GM19035 (cell line): ENCODE results near the gene PPP6R1.
"Not testable (repeated sequence)": the region's sequence is repeated elsewhere in the genome, so short reads cannot be mapped to it uniquely, and the experiment has no call there.

Experiments
- ATAC-seq: cut with Tn5 transposase; IDR thresholded peaks from one replicate; pipeline ENCODE4 v1.9.1; 2021; ENCODE audit not compliant: unreplicated experiment

PPP6R1 gene

DNA sequence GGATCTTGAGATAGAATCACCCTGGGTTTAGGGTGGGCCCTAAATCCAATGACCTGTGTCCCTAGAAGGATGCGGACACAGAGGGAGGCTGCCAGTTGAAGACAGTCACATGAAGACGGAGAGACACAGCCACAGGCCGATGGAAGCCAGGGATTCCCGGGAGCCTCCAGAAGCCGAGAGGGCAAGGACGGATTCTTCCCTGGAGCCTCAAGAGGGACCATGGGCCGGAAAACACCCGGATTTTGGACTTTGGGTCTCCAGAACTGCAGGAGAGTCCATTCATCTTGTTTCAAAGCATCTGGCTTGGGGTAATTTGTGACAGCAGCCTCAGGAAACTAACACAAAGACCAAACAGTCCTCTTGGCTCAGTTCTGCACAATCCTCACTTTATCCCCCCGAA is 32.5 kb downstream of the PPP6R1 start:
- ATAC-seq, result no peak

DNA sequence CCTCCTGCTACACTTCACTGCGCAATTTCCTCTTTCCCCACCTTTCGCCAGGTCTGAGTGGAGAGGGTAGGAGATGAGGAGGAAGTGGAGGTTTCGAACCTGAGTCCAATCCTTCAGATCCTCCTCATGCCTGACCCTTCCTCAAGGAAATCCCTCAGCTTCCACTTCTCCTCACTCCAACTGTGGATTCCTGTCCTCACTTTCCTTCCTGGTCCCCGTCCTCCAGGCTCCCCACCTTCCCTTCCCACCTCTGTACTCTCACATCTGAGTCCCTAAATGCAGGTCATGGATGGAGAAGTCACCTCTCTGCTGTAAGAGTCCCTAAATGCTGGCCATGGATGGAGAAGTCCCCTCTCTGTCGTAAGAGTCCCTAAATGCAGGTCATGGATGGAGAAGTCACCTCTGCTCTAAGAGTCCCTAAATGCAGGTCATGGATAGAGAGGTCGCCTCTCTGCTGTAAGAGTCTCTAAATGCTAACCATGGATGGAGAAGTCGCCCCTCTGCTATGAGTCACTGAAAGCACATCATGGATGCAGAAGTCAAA is 33.3 kb downstream of the PPP6R1 start:
- ATAC-seq, result no peak

DNA sequence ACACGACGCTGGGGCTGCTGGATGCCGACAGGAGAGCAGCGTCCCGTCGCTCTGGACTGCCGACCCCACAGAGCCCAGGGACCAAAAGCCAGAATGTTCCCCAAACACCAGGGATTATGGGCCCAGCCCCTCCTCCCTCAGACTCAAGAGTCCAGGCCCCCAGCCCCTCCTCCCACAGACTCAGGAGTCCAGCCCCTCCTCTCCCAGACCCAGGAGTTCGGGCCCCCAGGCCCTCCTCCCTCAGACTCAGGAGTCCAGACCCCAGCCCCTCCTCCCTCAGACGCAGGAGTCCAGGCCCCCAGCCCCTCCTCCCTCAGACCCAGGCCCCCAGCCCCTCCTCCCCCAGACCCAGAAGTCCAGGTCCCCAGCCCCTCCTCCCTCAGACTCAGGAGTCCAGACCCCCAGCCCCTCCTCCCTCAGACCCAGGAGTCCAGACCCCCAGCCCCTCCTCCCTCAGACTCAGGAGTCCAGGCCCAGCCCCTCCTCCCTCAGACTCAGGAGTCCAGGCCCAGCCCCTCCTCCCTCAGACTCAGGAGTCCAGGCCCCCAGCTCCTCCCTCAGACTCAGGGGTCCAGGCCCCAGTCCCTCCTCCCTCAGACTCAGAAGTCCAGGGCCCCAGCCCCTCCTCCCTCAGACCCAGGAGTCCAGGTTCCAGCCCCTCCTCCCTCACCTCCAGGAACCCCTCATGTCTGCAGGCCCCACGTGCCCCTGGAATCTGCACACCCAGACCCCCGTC is 34.0 kb downstream of the PPP6R1 start:
- ATAC-seq, result not testable (repeated sequence)

DNA sequence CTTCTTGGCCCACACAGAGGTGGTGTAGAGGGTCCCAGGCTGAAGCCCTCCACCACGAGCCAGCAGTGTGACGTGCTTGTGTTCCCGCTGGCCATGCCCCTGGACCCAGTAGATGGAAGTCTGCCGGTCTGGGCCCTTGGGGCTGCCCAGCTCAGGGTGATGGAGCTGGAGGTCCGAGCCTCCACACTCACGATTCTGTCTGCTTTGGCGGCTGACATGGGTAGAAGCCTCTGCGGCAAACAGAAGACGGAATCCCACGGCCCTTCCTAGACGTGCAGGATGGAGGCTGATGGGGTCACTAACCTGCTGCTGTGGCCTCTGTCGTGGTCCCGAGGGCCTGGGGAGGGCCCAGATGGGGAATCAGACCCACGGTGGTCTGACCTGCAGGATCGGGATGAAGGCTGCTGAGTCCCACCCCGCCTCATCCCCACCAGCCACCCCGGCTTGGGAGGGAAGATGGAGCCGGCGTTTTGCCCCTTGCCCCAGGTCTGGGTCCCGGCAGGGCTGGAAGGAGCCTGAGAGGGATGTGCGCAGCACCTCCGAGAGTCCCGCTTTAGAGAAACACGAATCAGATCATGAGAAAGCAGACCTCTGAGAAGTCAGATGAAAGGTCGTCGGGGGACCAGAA is 34.7 kb downstream of the PPP6R1 start:
- ATAC-seq, result no peak

DNA sequence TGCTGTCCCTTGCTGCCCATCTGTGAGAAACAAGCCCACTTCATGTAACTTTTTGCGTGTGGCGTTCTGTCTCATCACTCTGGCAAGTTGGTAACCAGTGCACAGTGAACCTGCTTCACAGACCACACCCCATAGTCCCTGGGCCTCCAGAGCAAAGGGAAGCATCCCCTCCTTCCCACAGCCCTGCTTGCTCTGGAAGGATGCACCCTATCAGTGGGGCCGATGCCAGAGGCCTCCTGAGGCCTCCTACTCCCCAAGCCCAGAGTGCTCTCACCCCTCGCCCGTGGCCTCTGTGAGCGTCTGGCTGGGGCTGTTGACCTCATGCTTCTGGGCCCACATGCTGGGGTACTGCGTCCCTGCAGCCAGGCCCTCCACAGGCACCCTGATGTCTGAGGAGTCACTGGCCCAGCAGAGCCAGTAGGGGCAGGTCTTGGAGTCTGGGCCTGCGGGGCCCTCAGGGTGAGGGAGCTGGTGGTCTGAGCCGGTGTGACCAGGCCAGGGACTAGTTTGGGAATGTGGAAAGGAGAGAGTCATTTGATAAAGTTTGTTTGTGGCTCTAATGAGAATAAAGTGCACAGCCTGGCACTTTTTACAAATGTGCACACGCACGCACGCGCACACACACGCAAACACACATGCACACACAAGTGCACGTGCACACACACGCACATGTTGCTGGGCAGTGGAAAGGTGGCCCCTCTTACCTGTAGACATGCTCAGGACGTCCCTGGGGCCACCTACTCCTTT is 35.4 kb downstream of the PPP6R1 start:
- no peak for ATAC-seq

DNA sequence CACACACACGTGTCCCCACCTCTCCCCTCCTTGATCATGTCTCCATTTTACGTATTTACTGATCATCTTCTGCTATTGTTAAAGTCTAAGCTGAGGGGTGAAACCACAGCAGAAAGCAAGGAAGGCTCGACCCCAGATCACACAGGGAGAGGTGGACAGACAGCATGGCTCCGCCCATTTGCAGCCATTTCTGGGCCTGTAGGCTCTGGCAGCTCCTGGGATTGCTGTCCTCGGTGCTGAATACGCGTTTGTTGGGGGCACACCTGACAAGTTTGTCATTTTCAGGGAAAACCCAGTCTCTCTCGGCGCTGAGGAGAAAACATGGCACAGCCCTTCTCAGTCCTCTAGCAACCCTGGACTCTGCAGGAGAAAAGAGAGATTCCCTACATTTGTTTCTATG is 38.3 kb downstream of the PPP6R1 start:
- no peak for ATAC-seq

DNA sequence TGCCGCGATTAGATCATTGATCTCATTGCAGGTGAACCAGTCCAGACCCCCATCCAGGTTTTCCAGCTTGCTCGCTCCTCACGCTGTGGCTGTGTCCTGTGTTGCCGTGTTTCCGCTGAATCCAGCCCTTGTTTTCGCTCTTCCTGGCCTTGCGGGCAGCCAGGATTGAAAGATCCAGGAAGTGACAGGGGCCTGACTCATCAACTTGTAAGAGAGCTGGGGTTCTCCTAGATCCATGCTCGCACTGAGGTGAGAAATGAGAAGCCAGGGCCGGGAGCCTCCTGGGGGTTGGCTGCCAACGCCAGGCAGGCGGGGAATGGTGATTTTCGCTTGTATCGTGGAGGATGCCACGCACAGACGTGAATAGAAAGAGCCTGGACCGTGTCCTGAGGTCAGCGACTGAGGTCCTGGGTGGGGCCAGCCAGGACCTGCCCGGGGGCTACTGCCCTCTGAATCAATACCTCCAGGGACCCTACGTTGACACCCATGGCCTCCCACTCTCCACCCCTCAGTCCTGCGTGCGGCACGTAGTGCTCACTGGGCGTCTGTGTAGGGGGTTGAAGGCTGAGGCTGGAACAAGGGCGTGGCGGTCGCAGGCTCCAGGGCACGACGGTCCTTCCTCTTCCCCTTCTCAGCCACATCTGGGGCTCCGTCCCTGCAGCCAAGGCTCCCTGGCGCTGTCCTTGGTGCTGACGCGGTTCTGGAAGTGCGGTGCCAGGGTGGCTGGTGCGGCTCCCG is 42.2 kb downstream of the PPP6R1 start:
- ATAC-seq, result no peak

DNA sequence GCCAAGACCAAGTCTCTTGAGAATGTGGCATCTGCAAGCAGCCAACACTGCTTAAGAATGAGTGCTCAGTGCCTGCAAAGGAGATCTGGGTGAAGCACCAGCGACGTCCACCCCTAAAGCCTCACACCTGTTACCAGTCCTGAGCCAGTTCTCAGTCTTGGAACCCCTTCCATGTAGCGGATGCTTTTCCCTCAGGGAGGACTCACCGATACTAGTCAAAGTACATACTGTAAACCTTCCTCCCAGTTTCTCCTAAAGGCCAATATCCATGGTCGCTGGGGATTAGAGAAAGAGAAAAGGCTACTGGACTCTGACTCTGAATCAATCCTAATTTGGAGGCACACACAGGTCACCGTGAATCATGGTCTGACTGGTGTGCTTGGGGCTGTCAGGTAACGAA is 45.3 kb downstream of the PPP6R1 start:
- no peak for ATAC-seq

DNA sequence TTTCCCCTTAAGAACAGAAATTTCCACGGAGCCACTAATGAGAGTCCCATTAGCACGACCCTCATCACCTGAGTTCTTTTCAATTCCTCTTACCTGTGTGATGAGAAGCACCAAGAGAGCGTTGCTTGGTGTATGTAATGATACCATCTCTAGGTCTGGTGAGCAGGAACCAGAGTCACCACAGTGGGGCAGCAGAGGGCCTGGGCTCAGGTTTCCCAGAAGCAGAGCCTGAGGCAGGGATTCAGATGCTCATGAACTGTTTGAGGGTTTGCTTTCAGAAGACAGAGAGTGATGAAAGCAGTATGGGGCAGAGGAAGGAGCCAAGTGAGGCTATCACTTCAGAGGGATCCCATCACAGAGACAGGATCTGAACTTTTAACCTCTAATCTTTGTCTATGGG is 46.4 kb downstream of the PPP6R1 start:
- ATAC-seq, result no peak

DNA sequence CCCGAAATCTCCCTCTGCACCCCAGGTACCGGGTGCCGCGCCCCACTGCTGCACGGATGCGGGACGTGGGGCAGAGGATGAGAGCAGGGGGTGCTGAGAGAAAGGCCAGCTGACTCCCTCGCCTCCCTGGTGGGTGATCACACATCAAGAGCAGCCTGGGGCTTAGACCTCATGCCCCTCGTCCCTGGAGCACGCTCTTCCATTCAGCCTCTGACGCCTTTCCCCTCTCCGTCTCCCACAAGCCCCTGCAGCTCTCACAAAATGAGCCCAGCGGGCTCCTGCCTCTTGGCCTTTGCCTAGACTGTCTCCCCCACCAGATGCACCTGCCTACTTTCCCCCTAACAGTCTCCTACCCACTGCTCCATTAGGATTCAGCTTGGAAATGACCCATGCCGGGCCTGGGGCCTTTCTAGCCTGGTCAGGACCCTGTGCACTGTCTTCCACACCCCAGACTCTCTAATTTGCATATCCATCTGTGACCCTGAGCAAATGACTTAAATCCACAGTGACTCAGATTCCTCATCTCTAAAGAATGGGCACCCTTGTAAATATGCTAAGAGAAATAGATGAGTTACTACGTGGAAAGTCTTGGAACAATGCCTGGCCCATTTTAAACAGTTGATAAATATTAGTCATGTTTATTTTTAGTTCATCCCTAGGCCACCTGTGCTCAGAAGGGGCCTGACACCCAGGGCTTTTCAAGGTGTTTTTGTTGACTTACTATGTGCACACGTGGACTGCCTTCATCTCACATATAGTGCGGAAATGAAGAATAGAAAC is 48.9 kb downstream of the PPP6R1 start:
- ATAC-seq, result no peak

DNA sequence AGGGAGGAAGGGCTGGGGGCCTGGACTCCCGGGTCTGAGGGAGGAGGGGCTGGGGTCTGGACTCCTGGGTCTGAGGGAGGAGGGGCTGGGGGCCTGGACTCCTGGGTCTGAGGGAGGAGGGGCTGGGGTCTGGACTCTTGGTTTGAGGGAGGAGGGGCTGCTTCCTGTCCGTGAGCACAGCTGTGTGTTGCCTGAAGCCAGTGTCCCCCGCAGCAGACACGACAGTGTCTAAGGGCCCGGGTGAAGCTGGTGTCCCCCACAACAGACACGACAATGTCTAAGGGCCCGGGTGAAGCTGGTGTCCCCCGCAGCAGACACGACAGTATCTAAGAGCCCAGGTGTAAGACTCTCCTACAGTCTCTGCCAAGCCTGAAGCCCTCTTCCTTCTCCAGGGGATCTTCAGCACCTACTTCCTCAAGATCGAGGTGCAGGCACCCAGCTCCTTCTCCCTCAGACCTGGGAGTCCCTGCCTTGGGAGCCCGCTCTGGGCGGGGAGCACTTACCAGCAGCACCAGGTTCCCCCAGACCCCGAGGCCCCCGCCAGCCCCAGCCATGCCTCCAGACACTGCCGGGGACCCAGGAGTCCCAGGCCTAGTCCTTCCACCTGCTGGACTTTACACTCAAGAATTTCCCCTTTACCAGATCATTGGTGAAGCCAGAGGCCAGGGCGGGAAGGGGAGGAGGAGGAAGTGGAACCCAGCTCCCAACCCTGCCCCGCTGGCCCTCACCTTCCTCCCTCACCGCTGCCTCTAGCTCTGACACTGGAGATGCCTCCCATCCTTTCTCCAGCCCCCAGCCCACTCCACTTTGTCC is 49.7 kb downstream of the PPP6R1 start, which contains the start of gene PTPRH:
TSS of gene PTPRH (minus strand) at position 622 of the 813 bp plus-strand sequence. CDS start at position 554, 68 bp downstream.
- no peak for ATAC-seq

DNA sequence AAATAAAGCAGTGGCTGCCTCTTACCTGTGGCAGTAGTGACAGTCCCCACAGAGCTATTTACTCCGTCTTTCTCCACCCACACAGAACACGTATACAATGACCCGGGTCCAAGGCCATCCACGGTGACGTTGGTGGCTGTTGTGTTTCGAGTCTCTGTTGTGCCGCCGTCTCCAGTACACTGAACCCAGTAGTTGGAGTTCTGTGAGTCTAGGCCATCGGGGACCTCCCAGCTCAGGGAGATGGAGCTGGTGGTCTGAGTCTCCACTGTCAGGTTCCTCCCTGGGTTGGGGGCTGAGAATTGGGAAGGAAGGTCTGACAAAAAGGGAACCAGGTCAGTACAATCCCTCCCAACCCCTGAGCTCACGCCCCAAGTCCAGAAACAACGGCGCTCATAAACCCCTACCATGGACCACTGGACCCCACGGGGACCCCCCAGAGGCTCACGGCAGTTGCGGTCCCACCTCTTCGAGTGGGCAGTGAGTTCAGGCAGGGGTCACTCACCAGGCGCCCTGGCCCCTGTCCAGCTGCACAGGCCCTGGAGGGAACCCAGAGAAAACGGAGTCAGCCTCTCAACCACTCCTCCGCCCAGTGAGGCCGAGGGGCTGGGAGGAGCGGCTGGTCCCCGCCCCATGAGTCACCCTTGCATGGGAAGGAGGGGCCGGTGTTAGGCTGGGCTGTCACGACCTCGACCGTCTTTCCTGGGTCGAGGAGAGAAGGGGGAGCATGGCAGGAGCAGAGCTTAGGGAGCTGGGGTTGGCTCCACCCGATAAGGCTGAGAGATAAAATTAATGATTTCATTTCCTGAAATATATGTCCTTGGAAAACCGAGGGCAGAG is 51.9 kb downstream of the PPP6R1 start:
- no peak for ATAC-seq

DNA sequence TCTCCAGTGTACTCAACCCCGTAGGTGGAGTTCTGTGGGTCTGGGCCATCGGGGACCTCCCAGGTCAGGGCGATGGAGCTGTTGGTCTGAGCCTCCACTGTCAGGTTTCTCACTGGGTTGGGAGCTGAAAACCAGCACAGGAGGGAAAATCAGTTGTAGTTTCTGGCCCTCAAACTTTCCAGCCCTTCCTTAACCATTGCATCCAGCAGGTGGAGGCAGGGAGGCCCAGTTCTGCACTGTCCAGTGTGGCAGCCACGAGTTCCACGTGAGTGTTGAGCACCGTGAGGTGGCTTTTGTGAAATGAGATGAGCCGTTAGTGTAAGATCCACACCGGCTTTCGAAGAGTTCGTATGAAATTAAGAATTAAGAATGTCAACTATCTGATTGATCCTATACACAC is 56.6 kb downstream of the PPP6R1 start:
- not testable (repeated sequence) for ATAC-seq

DNA sequence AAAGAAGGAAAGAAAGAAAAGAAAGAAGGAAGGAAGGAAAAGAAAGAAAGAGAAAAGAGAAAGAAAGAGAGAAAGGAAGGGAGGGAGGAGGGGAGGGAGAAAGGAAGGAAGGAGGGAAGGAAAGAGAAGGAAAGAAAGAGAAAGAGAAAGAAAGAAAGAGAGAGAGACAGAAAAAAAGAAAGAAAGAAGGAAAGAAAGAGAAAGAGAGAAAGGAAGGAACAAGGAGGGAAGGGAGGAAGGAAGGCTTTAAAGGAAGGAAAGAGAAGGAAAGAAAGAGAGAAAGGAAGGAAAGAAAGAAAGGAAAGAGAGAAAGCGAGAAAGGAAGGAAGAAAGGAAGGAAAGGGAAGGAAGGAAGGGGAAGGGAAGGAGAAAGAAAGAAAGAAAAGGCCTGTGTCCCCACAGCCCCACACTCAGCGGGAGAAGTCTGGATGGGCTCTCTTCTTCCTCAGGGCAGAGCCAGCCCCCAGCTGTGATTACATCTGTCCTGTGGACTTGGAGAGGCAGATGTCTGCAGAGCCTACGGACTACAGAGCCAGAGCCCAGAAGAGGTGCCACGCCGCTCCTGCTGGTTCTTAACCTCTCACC is 59.1 kb downstream of the PPP6R1 start:
- no peak for ATAC-seq

DNA sequence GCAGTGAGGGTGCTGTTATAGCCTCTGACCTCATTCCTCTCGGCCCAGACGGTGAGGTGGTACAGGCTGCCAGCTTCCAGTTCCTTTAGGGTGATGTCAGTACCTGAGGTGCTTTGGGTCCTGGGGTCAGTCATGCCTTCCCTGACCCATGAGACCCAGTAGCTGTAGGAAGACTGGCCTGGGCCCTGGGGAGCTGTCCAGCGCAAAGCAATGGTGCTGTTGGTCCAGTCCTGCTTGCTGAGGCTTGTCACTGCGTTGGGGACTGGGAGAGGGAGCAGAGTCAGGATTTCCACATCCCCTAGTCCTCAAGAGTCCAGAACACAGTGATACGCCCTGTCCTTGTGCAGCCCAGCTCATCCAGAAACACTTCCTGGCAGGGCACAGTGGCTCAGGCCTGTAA is 60.2 kb downstream of the PPP6R1 start:
- ATAC-seq, result no peak

DNA sequence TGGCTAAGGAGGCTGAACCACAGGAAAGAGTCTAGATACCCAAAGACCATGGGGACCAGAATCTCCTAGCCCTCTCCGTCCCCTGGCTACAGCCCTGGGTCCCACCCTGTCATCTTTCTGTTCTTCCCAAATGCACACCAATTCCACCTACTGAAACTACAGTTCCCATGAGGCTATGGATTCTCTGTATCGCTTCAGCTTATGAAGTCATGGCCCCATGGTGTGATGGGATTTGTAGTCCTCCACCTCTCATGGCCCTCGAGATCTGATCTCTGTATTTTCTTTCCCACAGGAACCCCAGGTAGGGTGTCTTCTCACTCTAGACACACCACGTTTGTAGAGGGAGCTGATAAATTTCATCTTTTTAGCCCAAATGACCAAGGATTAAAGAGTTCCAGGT is 61.3 kb downstream of the PPP6R1 start:
- ATAC-seq, result no peak

DNA sequence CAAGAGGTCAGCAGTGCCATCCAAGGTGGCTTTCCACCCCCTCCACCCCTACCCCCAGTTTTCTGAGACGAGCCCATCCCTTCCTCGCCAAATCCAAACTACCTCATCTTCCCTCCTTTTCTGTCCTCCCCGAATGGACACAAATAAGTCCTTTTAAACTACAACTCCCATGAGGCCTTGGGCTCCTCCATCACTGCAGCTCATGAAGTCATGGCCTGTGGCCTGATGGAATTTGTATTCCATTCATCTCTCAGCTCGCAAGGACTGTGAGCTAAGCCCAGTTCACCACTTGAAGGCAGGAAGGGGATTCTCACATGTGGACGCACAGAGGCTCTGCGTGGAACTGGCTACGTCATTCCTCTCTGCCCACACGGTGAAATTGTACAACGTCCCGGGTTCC is 62.0 kb downstream of the PPP6R1 start:
- no peak for ATAC-seq

DNA sequence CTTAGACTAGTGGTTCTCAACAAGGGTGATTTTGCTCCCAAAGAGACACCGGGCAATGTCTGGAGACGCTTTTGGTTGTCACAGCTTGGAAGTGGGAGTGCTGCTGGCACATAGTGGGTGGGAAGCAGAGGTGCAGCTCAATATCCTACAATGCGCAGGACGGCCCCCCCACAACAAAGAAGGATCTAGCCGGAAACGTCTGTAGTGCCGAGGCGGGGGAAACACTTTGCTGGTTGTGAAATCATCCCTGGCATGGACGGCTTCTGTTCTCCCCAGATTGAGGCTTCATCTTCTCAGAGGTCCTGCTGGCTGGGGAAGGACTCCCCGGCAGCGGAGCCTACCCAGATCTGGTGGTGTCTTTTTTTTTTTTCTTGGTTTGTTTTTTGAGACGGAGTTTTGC is 65.3 kb downstream of the PPP6R1 start:
- no peak for ATAC-seq
